ENCODE results near the gene C13orf46. TPM values are rescaled to one million over a fixed set of nuclear protein-coding genes. Genes with fewer than 3 reads are reported as not detected.

The C13orf46 gene
- total RNA-seq, 2 experiments from 2014 or later: 0.59 to 0.78 TPM

GRCh38 chr13:114011226-114011625, 37.4 kb upstream of the C13orf46 start:
- CTCF ChIA-PET: no interaction called here
- POLR2A ChIA-PET: no interaction called here

DNA sequence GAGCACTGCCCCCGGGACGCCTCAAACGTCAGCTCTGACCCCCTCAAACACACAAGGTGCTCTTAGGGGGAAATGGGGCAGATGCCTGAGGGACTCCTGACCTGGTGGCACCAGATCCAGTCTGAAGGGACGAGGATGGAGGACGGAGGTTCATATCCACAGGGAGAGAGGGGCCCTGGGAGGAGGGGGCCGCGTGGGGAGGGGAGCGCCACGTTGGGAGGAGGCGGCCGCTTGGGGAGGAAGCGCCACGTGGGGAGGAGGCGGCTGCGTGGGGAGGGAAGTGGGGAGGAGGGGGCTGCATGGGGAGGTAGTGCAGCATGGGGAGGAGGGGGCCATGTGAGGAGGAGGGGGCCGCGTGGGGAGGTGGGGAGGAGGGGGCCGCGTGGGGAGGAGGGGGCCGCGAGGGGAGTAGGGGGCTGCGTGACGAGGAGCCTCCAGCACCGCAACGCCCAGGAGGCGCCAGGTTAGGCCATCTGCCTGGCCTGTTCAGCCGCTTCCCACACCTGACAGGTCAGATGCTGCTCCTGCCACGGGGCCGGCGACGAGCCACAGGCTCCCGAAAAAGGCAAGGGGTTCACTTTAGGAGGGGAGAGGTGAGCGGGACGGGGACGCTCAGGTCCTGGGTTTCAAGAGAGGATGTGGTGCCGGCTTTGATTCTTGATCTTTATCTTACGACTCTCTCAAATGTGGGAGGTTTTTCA, 36.7 kb upstream of the C13orf46 start:
- ChIA-PET POLR2A (no interaction called here), CTCF (no interaction called here)

DNA sequence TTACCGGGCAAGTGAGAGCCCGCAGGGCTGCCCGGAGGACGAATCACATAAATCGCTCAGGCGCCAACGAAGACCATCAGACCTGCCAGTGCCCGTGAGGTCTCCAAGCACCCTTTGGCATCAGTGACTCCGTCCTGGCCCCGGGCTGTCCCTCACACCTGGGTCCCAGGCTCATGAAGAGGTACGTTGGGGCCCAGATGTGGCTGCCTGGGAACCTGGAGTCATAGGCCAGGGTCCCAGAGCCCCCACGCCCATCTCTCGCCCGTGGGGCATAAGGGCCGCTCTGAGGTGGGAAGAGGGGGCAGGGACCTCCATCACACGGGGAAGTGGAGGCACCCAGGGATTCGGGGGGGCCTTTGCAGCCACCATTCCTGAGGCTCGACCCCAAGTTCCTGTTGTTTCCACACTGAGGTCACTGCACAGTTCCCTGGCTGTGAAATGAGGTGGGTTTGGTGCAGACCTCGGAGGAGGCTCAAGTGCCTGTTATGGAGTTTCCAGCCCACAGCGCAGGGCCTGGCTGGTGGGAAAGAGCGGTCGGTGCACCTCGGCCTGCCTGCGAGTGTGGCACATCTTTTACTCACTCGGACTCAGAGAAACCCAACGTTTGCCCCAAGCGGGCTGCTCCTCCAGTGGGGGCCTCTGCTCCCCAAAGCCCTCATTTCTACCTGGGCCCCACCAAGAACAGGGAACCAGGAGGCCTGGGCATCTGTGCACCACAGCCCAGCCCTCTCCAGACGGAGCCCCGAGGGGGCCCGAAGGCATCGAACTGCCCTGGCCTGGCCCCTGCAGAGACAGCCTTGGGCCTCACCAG, 35.9 kb upstream of the C13orf46 start:
- POLR2A ChIA-PET: no interaction called here
- CTCF ChIA-PET: no interaction called here

DNA sequence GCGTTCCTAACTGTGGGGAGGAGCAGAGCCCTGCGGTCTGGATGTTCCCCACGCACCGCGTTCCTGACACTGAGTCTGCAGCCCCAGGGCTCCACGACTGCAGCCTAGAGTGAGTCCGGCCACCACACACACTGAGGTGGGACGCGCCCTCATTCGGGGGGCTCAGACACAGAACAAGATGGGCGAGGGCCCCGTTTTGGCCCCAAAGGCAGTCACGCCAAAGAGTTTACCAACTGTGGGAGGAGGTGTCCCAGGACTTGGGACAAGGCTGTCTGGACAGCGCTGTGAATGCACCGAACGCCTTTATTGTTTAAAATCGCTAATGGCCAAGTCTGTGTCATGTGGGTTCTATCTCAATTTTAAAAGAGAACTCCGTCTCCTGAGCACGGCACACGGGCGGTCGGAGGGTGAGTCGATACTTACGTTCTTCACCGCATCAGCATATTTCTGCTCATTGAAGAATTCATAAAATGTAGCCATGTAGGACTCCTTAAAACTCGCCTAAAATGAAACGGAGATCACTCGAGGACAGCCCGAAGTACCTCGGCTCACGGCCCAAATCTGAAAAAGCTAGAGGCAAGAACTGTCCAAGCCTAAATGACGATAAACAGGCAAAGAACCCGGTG, 35.2 kb upstream of the C13orf46 start:
- ChIA-PET POLR2A (no interaction called here), CTCF (no interaction called here)

- ChIA-PET POLR2A (no interaction called here), CTCF (no interaction called here)
Observed at GRCh38 chr13:114007566-114007965, 33.7 kb upstream of the C13orf46 start.

DNA sequence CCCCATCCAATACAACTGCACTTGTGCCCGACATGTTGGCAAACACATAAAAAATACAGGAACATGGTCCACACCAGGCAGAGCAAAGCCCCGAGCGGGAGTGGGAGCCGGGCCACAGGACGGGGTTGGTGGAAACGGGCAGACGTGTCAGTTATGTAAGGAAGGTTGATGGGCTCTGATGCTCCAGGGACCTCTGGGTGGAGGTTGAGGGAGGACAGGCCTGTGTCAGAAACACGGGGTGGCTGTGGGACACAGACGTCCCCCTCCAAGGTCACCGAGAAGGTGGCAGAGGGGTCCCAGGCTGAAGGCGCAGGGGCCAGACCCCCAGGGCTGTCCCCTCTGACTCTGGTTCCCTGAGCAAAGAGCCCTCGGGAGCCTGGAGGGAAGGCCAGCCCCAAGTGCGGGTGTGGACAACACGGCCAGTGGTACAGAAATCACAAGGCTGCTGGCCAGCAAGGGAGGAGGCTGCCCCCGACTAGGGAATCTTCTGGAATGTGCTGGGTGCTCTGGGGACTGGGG, 31.4 kb upstream of the C13orf46 start:
- ChIA-PET POLR2A (no interaction called here), CTCF (no interaction called here)

DNA sequence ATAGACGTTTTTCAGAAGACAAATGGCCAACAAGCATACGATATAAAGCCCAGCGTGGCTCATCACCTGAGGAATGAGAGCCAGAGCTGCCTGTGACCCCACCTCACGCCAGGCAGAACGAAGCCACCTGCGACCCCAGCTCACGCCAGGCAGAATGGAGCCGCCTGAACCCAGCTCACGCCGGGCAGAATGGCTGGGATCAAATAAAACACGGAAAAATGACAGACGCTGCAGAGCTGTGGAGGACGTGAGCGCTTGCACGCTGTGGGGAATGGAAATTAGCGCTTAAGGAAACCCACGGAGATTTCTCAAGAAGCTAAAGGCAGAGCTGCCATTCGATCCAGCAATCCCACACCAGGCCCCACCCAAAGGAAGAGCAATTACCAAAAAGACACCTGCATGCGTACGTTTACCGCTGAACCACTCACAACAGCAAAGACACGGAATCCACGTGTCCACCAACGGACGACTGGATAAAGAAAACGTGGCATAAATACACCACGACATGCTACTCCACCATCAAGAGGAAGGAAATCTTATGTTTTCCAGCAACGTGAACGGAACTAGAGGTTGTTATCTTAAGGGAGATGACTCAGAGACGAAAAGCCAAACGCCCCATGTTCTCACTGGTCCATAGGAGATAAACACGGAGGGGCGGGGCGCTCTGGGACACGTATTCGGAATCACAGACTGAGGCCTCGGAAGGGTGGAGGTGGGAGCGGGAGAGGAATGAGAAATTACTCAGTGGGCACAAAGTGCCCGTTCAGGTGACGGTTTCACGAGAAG, 30.7 kb upstream of the C13orf46 start:
- CTCF ChIA-PET: no interaction called here
- POLR2A ChIA-PET: no interaction called here

- POLR2A ChIA-PET: interaction anchor here (0.6 kb wide), 1 partner anchor 480 kb away, joined by 3 read pairs; no protein-coding TSS in a partner anchor
- CTCF ChIA-PET: no interaction called here
Observed at GRCh38 chr13:114002771-114003321, 29.0 kb upstream of the C13orf46 start.

DNA sequence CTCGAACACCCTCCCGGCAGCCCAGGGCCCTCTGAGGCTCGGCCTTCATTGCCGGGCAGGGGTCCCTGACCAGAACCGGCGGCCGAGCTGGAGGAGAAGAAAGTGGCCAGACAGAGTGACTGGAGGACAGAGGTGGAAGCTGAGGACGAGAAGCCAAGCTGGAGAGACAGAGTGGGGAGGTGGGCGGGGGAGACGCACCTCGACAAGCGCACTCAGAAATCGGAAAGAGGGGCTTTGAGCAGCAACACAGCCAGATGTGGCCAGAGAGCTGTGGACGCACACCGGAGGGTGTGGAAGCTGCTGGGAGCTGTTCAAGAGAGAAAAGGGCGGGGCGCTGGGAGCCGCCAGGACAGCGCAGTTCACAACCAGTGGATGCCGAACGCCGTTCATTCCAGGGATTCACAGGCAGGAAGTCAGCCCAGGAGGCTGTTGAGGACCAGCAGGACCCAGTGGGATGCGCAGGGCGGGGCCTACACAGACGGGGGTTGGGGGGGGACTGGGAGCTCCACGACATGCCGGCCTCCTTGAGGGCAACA, 28.2 kb upstream of the C13orf46 start:
- ChIA-PET CTCF (no interaction called here), POLR2A (interaction anchor here (0.6 kb wide), 1 partner anchor 479 kb away, joined by 3 read pairs; no protein-coding TSS in a partner anchor)

- POLR2A ChIA-PET: no interaction called here
- CTCF ChIA-PET: no interaction called here
Observed at GRCh38 chr13:114001331-114002008, 27.6 kb upstream of the C13orf46 start.

- CTCF ChIA-PET: no interaction called here
- POLR2A ChIA-PET: no interaction called here
Observed at GRCh38 chr13:114000151-114001040, 26.5 kb upstream of the C13orf46 start.

GRCh38 chr13:113999618-113999910, 25.7 kb upstream of the C13orf46 start:
- POLR2A ChIA-PET: no interaction called here
- CTCF ChIA-PET: no interaction called here

DNA sequence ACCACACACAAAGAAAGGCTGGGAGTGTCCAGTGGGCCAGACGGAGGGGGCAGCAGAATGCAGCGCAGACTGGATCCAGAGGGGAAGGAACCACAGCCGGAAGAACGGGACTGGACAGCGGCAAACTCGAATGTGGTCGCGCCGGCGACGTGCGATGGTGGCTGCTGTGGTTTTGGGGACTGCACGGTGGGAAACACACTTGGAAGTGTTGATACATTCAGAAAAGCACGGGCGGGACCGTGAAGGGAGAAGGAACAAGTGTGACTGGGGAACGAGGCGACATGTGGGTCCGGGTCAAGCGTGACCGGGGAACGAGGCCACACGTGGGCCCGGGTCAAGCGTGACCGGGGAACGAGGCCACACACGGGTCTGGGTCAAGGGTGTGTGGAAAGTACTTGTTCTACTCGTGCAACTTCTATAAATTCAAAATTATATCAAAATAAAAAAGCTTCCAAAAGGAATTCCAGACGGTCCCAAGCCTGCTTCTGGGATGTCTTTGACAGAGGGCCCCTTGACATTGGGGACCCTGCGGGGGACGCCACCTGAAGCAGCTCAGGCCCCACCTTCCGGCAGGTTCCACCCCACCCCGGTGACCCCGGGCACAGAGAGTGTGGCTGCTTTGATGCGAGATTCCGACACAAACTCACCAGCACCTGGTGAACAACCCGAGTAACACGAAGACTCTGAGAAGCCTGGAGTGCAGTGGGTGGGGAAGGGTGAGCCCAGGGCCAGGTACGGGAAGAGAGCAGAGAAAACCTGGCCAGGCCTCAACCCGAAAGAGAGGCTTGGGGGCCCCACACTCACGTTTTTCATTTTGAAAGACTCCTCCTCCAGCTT, 25.1 kb upstream of the C13orf46 start:
- ChIA-PET POLR2A (no interaction called here), CTCF (no interaction called here)

- ChIA-PET CTCF (no interaction called here), POLR2A (no interaction called here)
Observed at GRCh38 chr13:113997845-113998751, 24.2 kb upstream of the C13orf46 start.

DNA sequence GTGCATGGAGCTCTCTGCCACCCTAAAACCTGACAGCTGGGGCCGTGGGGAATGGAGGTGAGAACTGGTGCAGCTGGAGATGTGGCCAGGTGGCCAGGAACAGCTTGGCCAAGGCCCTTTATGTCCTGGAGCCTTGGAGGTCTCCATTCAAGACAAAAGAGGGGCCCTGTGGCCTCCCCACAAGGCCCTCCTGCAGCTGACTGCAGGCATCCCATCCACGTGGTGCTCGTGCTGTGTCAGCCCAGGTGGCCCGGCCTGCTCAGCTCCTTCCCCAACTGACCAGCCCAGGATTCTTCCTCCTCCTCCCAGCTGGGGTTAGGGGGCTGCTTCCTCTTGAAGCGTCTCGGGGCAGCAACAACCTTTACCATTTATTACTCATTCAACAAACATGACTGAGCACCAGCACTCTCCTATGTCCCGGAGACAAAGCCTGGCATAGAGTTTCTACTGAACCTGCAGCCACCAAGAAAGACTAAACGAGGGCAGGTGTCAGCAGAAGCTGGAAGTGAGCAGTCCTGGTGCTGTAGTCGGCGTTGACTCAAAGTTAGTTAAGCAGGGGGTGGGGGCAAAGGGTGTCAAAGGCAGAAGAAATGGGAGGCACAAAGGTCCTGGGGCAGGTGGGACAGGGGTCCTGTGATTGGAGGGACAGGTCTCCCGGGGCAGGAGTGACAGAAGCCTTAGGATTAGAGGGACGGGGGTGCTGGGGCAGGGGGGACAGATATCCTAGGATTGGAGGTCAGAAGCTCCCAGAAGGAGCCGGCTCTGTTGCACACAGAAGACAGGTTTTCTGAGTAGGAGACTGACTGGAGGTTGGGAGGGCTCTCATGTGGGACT, 23.3 kb upstream of the C13orf46 start:
- ChIA-PET CTCF (no interaction called here), POLR2A (no interaction called here)

All from activated CD8-positive, alpha-beta memory T cell treated with anti-CD3 and anti-CD28 coated beads for 36 hours (primary cell).